GM15510 (cell line): ENCODE measurements around the gene PRRX2.

Experiments used
- POLR2A ChIP-seq: IDR thresholded peaks from 3 replicates; pipeline ENCODE4 v1.6.1; 2011; ENCODE audit warnings: borderline replicate concordance; ENCODE audit not compliant: insufficient read length; ENCODE audit errors: extremely low read depth

The PRRX2 gene

DNA sequence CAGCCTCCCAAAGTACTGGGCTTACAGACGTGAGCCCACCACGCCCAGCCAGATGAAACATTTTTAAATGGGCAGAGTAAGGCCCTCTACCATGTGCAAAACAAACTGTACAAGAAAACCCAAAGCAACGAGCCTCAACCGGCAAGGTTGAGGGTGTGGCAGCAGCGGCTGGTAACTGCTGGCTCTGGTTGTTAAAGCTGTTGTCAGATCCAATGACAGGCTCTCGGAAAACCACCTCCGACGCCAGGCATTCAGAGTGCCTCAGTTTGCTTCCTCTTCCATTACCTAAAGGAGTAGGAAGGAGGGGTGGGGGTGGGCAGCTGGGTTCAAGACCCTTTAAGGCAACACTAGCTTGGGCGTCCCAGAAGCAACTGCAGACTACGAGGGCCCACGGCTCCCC lies 21.1 kb upstream of the PRRX2 start:
- TF ChIP-seq POLR2A: no peak

DNA sequence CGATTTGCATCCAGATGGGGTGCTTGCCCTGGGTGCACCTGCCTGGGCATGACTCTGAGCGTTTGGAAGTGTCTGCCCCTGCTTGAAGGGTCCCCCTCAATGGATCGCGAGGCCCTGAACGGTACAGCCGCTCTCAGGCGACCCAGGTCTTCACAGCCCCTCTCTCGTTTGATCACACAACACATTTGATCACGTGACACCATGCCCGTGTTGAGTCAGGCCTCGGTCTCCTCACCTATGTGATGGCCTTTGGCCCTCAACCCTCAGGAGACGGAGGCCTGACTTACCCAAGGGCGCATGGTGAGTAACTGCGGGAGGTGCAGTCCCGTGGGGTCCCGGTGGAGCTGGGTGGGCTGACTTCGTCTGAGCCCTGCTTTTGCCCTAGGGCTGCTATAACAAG lies 20.5 kb upstream of the PRRX2 start:
- no peak for TF ChIP-seq POLR2A

DNA sequence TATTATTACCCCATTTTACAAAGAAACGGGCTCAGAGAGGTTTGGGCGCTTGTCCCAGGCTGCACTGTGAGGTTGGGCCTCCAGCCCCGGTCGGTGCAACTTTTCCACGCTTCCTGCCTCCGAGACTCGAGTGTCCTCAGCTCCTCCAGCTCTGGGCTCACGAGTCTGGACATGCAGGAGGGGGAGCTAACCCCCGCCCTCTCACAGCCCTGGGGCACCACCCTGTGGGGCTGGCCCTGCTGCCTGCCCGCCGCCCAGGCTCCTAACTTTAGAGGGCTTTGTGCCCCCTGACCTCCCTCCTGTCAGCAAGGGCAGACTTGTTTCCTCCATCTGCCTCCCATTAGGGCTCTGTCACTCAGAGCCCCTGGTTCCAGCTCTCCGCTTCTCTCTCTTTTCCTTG lies 19.2 kb upstream of the PRRX2 start:
- no peak for TF ChIP-seq POLR2A

DNA sequence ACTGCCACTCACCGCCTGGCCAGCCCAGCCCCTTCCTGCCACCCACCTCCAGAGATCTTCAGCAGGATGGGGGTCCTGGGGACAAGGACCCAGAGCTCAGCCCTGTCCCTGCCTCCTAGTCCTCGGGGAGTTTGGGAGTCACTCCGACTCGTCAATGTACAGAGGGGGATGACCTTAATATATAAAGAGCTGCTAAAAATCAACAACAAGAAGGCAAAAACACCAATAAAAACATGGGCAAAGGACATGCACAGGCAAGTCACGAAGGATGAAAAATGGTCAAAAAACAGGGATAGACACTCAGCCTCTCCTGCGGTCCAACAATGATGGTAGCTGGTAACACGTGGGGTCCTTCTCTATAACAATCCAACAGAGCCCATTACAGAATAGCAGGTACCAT lies 18.8 kb upstream of the PRRX2 start:
- TF ChIP-seq POLR2A: no peak

DNA sequence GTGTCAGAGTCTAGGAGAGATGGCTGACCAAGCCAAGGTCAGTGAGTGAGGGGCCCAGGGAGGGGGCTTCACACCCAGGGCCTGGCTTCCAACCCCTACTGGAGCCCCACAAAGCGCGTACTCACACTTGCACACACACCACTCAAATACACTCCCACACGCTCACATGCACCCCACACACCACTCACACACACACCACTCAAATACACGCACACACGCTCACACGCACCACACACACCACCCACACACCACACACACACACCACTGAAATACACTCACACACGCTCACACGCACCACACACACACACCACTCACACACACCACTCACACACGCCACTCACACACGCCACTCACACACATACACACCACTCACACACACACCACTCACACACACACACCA lies 17.8 kb upstream of the PRRX2 start:
- no peak for TF ChIP-seq POLR2A

DNA sequence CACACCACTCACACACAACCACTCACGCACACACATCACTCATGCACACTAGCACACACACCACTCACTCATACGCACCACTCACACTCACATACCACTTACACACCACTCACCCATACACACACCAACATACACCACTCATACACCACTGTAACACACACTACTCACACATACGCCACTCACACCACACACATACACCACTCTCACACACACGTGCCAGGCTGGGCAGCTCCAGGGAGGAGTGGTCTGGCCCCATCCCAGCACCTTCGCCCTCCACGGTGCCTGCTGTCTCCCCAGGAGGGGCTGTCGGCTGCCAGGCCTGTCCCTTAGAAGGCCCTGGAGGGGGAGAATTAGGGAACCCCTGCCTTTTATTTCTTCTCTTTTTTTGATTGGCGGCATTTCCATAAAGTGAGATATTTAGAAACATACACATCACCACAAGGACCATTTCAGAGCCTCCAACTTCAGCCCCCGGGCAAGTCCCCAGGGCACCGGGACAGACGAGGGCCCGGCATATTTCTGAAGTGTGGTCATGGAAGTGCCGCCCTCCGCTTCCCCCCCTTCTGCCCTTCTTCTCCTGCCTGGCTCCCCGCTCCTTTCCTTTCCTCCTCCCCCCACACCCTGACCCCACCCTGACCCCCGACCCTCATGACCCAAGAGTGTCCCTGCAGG lies 17.2 kb upstream of the PRRX2 start:
- no peak for TF ChIP-seq POLR2A

DNA sequence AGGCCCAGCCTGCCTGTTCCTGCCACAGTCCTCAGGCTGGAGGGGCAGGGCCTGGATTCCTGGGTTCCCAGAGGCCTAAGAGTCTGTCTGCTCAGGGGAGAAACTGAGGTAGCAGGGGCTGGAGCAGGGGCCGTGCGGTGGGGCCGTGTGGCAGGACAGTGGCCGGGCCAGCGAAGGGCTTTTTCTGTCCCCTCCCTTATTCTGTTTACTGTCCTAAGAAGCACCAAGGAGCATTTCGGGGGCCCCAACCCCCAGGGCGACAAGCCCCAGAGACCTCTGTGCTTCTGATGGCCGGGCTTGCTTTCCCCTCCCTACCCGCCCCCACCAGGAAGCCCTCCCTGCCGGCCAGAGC lies 16.7 kb upstream of the PRRX2 start:
- no peak for TF ChIP-seq POLR2A

DNA sequence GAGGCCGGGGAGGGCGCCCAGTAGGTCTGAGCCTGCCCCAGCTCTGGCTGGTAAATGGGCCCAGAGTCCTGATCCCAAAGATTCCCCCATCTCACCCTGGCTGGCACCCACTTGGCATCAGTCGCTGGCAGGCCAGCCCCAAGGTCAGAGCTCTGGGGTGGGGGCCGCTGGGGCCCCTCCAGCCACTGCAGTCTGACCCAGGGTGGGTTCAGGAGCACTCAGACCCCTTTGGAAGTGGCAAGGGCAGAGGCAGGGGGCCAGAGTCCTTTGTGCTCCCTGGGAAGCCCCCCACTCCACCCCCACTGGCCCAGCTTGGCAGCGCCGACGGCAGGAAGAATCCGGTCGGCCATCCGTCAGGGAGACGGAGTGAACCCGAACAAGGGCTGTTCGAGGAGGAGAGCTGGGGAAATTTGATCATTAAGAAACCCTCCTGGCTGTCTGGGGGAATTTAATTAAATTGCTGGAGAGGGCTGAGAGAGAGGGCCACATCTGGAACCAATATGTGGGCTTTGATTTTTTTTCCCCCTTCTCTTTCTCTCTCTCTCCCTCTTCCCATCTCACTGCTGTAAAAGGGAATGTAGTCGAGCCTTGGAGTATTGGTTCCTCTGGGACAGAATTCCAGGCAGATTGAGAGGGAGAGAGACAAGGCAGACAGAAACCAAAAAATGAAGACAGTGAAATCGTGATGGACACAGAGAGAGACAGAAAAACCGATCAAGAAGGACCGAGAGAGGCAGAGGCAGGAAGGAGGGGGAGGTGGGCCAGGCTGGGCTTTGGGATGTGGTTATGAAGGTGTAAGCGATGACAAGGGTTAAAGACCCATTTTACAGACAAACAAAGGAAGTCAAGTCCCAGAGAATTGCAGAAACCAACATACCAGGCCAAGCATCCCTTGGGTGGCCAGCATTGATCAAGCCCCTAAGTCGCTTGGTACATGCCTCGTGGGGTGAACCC lies 15.4 kb upstream of the PRRX2 start:
- TF ChIP-seq POLR2A: no peak

DNA sequence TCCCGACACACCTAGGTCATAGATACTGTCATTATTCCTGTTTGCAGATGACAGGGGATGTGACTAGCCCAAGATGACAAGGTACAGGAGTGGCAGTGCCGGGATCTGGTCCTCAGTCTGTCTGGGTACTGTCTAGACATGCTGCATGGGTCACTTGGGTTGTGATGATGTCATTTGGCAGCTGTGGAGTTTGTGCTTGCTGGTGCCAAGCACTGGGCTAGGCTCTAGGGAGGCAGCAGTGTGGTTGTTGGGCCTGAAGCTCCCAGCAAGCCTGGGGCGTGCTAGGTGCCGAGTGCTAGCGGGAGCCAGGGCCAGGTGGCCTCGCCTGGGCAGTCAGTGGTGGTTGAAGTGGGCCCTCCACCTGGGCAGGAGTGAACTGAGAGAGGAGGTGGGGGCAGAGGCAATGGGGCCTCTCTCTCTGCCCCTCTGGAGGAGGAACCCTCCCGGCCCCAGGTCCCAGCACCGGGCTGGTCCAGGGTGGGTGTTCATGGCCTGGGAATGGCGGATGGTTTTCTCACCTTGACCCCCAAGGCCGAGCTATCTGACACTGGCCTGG lies 14.7 kb upstream of the PRRX2 start:
- no peak for TF ChIP-seq POLR2A

DNA sequence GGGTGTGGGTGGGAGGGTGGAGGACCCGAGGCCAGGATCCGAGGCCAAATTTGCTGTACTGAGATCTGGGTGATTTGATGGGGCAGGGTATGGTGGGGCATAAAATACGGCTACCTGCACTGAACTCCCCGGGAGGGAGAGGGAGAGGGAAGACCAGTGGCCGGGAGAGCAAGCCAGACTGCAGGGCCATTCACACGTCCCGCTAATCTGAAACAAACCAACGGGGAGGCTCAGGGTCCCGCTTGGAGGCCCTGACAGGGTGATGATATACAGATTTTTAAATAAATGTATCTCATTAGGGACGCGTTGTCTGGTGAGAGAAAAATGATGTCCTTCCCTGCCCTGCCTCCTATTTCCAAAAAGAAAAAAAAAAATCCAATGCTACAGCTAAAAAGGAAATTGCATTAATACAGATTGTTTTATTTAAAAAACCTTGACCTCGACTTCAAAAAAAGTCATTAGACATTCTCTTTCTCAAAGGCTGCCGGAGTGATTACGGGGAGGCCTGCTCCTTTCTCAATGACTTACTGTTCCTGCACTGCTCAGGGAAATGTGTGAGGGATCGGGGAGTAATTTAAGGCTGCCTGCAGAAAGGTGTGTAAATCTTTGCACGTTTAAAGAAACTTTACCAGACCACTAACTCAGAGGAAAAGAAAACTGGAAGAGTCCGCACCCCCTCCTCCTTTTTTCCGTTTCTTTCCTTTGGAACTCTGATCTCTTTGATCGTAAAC lies 11.5 kb upstream of the PRRX2 start:
- TF ChIP-seq POLR2A: no peak

DNA sequence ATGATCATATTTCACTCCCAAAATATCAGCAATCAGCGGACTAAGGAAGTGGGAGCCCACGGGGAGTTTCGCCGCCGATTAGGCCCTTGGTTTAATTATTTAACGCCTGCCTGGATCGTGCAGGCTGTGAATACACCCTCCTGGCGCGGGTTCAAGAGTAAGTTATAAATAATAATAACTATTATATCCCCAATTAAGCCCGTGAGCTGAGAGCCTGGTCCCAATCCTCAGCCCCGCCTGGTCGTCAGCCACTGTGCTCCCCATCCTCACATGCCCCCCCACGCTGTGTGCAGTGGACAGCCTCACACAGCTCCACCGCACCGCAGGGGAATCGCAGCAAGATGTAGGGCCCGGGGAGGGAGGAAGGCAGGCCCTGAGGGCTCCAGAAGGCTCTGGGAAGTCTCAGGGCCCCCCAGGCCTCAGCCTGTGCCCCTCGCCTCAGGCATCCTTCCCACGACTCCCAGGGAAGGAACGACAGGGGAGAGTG lies 10.8 kb upstream of the PRRX2 start:
- no peak for TF ChIP-seq POLR2A

DNA sequence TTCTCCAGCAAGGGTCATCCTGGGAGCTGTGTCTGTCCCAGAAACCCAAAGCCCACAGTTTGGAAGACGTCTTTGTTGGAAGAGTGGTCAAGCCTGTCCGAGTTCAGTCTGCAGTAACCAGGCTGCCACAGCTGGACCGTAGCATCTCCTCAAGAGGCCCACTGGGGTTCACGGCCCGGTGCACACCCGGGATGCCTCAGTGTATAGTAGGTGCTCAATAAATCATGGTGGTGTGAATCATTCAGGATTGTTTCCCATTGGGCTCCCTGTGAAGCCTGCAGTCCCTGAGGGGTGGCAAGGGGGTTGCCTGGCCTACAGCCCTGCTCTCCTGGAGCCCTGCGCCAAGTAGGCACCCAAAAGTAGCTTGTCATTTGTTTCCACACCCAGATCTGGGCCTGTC lies 10.3 kb upstream of the PRRX2 start:
- TF ChIP-seq POLR2A: no peak

DNA sequence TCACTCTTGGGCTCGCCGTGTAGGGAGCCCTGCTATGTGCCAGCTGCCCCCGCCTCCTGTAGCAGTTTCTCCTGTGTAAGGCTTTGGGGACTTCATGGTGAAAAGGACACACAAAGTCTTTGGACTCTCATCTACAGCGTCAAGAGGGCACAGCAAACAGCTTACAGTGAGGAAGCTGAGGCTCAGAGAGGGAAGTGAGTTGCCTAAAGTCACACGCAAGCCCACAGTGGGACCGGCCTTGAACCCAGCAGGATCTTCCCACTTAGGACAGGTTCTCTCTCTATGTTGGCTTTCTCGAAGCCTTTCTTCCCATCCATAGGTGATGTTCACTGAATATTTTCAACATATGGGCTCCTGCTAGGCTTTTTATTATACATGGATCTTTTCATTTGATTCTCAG lies 9.8 kb upstream of the PRRX2 start:
- no peak for TF ChIP-seq POLR2A

DNA sequence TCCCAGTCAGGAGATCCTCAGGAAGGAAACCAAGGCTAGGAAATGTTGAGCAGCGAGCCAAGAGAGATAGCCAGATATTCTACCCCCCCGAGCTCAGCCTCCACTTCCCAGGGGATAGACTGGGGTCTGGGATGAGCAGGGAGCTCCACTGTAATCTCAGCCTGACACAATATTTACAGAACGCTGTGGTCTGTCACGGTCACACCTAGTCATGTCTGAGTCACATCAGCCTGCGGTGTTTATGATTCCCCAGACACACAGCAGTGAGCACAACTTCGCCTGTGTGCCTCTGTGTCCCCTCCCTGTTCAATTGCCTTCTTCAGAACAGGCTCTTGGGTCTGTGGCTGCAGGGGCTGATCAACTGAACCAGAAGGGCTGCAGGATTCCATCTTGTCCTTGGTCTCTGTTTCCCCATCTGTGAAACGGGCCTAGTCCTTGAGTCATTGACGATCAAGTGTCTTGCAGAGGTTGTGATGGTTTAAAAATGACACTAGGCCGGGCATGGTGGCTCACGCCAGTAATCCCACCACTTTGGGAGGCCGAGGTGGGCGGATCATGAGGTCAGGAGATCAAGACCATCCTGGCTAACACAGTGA lies 8.6 kb upstream of the PRRX2 start:
- TF ChIP-seq POLR2A: no peak
